Measurements from ENCODE around the gene C15orf62.

GRCh38 chr15:40737048-40737447 lies 32.7 kb upstream of the C15orf62 start:
- TF ChIP-seq EZH2 (IDR thresholded peaks at IDR 0.05; ENCODE audit: insufficient read depth, poor library complexity, severe bottlenecking) (no peak), EZH2phosphoT487 (IDR thresholded peaks at IDR 0.05; ENCODE audit: insufficient read depth, low read depth) (no peak)
